ENCODE measurements around the gene FAM156A.
"Not testable (repeated sequence)": the region's sequence is repeated elsewhere in the genome, so short reads cannot be mapped to it uniquely, and the experiment has no call there.

FAM156A gene

DNA sequence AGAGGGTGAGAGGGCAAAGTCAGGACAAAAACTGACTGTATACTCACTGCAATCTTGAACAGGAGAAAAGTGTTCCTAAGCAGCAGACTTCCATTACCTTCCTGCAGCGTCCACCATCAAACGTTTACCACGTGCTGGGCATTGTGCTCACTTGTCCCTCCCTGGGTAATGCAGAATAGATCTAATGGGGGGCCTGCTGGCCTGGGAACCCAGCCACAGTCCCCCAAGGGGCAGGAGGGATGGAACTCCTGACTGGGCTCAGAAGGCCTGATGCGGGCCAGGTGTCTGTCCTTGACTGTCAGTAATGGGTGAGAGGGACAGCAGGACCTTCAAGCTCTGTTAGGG is 37.6 kb upstream of the FAM156A start:
- H3K4me3 ChIP-seq (ENCODE audit: low read depth, low read length): peak overlapping the region; percentile 71
- TF ChIP-seq, protein P1, sequence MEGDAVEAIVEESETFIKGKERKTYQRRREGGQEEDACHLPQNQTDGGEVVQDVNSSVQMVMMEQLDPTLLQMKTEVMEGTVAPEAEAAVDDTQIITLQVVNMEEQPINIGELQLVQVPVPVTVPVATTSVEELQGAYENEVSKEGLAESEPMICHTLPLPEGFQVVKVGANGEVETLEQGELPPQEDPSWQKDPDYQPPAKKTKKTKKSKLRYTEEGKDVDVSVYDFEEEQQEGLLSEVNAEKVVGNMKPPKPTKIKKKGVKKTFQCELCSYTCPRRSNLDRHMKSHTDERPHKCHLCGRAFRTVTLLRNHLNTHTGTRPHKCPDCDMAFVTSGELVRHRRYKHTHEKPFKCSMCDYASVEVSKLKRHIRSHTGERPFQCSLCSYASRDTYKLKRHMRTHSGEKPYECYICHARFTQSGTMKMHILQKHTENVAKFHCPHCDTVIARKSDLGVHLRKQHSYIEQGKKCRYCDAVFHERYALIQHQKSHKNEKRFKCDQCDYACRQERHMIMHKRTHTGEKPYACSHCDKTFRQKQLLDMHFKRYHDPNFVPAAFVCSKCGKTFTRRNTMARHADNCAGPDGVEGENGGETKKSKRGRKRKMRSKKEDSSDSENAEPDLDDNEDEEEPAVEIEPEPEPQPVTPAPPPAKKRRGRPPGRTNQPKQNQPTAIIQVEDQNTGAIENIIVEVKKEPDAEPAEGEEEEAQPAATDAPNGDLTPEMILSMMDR (IDR thresholded peaks at IDR 0.05; ENCODE audit: borderline replicate concordance, insufficient read depth, low read depth, low read length): no peak

DNA sequence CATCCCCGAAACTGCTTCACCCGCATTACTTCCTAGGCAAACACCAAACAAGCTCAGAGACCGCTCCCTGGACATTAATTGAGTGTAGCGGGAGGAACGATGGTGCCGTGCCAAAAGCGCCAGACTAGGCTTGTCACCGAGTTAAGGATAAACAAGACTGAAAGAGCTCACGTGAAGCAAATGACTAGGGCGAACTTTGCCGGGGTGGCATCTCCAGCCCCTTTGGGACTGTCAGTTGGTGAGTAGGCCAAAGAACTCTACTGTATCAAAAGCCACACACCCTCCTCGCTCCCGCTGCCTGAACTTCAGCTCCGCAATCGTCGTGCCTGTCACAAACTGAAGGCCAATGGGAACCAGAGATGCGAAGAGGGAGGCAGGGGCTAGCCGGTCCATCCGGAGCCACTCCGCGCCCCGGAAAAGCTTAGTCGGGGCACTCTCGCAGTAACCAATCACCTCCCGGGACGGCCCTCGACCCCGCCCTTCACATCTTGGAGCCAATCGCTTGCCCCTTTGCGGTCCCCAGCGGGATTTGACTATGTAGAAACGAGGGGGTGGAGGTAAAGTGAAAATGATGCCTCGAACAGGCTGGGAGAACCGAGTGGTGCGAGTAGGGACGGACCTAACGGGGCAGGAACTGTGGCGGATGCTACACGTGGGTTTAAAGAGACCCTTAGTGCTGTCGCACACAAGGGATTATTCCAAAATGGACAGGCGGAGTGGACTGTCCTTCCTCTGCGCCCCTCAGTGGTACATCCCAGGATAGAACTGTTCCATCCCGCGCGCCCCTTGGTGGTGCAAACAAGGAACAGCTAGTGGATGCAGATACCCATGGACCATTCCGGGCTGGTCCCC is 37.0 kb upstream of the FAM156A start:
- TF ChIP-seq, protein P1 (IDR thresholded peaks at IDR 0.05; ENCODE audit: borderline replicate concordance, insufficient read depth, low read depth, low read length): peak; percentile 57

DNA sequence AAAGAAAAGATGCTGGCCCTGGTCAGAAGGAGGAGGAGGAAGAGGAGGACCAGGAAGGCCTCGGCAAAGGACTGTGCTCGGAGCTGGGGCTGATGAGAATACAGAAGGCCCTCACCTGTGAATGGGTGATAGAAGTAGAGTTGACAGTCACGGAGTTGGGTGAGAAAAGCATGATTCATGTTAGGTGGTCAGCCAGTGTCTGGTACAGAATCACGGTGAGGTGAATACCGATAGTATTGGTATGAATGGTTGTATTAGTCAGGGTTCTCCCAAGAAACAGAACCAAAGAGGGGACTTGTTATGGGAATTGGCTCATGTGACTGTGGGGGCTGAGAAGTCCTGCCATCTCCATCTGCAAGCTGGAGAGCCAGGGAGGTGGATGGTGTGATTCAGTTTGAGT is 32.5 kb upstream of the FAM156A start:
- no peak overlapping the region for H3K4me3 ChIP-seq (ENCODE audit: low read depth, low read length)
- TF ChIP-seq, protein P1 (IDR thresholded peaks at IDR 0.05; ENCODE audit: borderline replicate concordance, insufficient read depth, low read depth, low read length): no peak

More for the DNA sequence above, 37.0 kb upstream of the FAM156A start:
- H3K4me3 ChIP-seq (ENCODE audit: low read depth, low read length): peak overlapping the region; percentile 78

DNA sequence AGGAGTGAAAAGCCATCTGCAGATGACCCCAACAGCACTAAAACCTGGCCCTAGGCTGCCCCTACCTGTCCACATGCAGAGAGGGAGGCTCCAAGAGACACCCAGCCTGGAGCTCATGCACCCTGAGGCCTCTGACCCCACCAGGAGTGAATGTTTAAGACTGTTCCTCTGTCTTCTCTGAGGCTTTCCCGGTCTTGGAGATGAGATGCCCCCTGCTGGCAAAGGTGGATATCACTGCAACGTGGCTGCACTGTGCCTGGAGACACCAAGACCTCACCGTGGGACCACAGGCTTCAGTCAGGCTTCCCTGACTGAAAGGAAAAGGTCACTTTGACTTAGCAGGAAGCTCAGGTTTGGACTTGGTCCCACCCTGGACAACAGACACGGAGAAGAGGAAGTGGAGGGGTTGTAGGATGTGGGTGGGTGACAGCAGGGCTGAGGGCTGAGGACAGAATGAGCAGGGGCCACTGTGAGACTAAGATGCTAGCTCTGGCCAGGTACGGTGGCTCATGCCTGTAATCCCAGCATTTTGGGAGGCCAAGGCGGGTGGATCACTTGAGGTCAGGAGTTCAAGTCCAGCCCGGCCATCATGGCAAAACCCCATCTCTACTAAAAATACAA is 31.8 kb upstream of the FAM156A start:
- TF ChIP-seq, protein P1 (IDR thresholded peaks at IDR 0.05; ENCODE audit: borderline replicate concordance, insufficient read depth, low read depth, low read length): peak; percentile 72
- not testable (repeated sequence) for H3K4me3 ChIP-seq (ENCODE audit: low read depth, low read length)

DNA sequence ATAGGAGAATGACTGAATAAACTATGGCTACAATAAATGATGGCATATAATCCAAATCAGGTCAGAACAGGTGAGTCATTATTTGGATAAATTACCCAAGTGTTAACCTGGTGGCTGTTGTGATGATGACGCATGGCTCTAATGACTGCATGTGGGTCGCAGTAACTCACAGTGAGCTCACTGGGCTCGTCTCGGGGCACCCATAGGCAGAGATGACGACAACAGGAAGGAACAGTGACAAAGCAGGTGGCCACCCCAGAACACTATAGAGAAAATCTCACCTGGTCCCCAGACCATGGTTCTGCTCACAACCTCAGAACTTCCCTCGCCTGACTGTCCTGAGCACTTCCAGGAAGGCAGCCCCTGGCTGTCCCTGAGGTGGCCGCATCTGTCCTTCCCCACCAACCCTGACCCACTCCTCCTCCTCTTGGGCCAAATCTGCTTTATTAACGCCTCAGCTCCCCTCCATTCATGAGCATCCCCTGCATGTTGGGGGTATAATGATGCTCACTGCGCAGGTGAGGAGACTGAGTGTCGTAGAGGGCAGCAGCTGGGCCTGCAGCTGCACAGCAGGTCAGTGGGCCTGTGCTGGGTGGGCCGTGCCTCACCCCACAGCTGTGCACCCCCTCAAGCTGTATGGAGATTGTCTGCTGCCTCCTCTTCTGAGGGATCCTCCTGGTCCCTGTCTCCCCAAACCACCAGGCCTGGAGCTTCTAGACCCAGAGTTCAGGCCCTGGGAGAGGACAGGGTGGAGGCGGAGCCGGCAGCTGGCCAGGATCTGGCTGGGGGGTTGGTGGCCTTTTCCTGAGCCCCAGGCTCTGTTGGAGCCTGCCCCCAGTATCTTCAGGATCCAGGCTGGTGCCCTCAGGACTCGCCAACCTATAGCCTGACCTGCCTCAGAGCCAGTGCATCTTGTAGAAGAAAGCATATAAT is 30.9 kb upstream of the FAM156A start:
- no peak overlapping the region for H3K4me3 ChIP-seq (ENCODE audit: low read depth, low read length)
- TF ChIP-seq, protein P1 (IDR thresholded peaks at IDR 0.05; ENCODE audit: borderline replicate concordance, insufficient read depth, low read depth, low read length): no peak

DNA sequence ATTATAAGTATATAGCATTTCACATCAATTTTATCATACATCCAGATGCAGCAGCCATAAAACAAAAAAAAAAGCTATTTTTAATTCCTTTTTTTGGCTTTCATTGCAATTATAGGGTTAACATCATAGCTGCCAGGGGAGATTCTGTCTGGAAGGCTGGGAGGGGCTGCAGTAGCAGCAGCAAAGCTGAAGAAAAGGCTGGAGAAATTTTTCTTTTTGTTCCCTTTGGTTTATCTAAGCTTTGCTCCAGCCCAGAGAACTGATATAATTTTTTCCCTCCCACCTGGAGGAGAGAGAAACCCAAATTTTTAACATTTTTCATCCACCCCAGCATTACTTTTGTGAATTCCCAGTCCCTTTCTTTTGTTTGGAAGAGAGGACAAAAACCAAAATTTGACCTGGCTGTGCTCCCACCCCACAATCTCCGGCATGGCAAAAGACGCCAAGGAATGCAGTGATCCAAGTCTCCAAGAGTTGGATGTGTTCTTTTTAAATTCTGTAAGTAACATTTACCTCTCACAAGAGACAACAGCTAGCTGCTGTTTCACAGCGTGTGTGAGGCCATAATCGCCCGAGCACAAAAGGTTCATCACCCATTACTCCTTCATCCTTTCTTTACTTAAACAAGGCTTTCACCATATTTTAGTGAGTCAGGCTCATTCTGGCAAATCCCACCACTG is 25.1 kb upstream of the FAM156A start:
- H3K4me3 ChIP-seq (ENCODE audit: low read depth, low read length): no peak overlapping the region
- TF ChIP-seq, protein P1 (IDR thresholded peaks at IDR 0.05; ENCODE audit: borderline replicate concordance, insufficient read depth, low read depth, low read length): no peak

All from GM12875 (cell line).